Activated CD8-positive, alpha-beta memory T cell treated with anti-CD3 and anti-CD28 coated beads for 36 hours (primary cell): Measurements from ENCODE around the gene SGTB. TPM values are rescaled to one million over a fixed set of nuclear protein-coding genes. Genes with fewer than 3 reads are reported as not detected.

ENCODE experiments used
- CTCF ChIA-PET: fragments of 350-600 bp; sonication (Branson Sonifier 250); formaldehyde crosslinking; loops from one replicate; lab custom pipeline; 2021; ENCODE audit warnings: antibody characterized with exemption; lab: Charles Lee
- POLR2A ChIA-PET: fragments of 350-600 bp; sonication (Branson Sonifier 250); formaldehyde crosslinking; loops from one replicate; lab custom pipeline; 2021; ENCODE audit warnings: antibody characterized with exemption; lab: Charles Lee
- total RNA-seq, 2 experiments: library from RNA; stranded (reverse); gene quantifications; one replicate each; pipeline ENCODE4 v1.2.3, GENCODE V29; 2021

SGTB gene
- total RNA-seq, 2 experiments from 2014 or later: 12.3 TPM

DNA sequence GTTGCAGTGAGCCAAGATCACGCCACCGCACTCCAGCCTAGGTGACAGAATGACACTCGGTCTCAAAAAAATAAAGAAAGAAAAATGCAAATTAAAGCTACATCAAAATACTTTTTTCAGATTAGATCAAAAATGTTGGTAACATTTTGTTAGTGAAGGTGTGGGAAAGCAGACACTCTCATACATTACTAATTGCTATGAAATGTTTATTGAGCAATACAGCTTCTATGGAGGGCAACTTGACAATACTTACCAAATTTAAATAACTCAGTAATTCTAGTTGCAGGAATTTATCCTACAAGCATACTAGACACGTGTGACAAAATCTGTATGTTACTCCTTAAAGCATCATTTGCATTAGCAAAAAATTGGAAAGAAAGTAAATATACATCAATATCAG is 101.9 kb downstream of the SGTB start:
- ChIA-PET CTCF (no interaction called here), POLR2A (no interaction called here)

Other genes starting within 250 kb of the SGTB start
- 1 to 10 TPM; 1.3 to 1.4 TPM for gene ADAMTS6, start 240.2 kb downstream of the SGTB start, total RNA-seq
- gene CENPK, start 158.9 kb downstream of the SGTB start, total RNA-seq: 10 to 100 TPM; 78.6 to 85.7 TPM
- gene PPWD1, start 158.8 kb downstream of the SGTB start, total RNA-seq: 10 to 100 TPM; 43.4 to 48.7 TPM
- gene TRIM23, start 97.8 kb downstream of the SGTB start, total RNA-seq: 1 to 10 TPM; 6.2 to 6.3 TPM
- gene SHLD3, start 97.1 kb downstream of the SGTB start, total RNA-seq: 1 to 10 TPM; 6.5 to 6.8 TPM
- gene TRAPPC13, start 97.1 kb downstream of the SGTB start, total RNA-seq: 10 to 100 TPM; 20.9 to 21.9 TPM
- 10 to 100 TPM; 33.4 to 38.3 TPM for gene NLN, start 96 bp upstream of the SGTB start, total RNA-seq
- 10 to 100 TPM; 33.8 to 35.8 TPM for gene ERBIN, start 204.5 kb upstream of the SGTB start, total RNA-seq